ENCODE measurements around the gene QRICH1. TPM values are rescaled to one million over a fixed set of nuclear protein-coding genes. Genes with fewer than 3 reads are reported as not detected.
A peak's percentile ranks its signal among the peaks of the same experiment; 100 is the strongest.

Gene QRICH1
- total and polyA plus RNA-seq, 10 of the 15 experiments (the other 5 are each of a cell fraction or from before 2014, with no cell fraction given), result 22.2 to 116 (median 81.4) TPM

- TF ChIP-seq IRF3 (IDR thresholded peaks at IDR 0.05) (peak; percentile 88), RAD21 (IDR thresholded peaks at IDR 0.05; ENCODE audit: insufficient read depth, low read depth, low read length) (no peak), SMAD5 (IDR thresholded peaks at IDR 0.05; ENCODE audit: low read depth) (peak; percentile 92), TBL1XR1 (IDR thresholded peaks at IDR 0.05; ENCODE audit: low read depth, low read length) (no peak; the same call in 1 of the 2 replicates), FOXK2 (IDR thresholded peaks at IDR 0.05) (no peak; the same call in 1 of the 2 replicates), NFIC (IDR thresholded peaks at IDR 0.05; ENCODE audit: low read depth, low read length) (no peak), E4F1 (IDR thresholded peaks at IDR 0.05; ENCODE audit: borderline replicate concordance, partially characterized antibody) (no peak), HDAC6 (IDR thresholded peaks at IDR 0.05; ENCODE audit: unreplicated experiment) (peak; percentile 49), MTA2 (IDR thresholded peaks at IDR 0.05; ENCODE audit: low read depth) (no peak), KAT2A (conservative IDR thresholded peaks at IDR 0.05; ENCODE audit: control insufficient read depth, low read depth, low read length) (no peak), YBX1 (IDR thresholded peaks at IDR 0.05) (no peak), HDGF (IDR thresholded peaks at IDR 0.05) (peak; percentile 74), GABPA (IDR thresholded peaks at IDR 0.05; ENCODE audit: low read depth) (no peak), TAF1 (IDR thresholded peaks at IDR 0.05; ENCODE audit: borderline replicate concordance, low read depth, low read length) (peak; percentile 68; the same call in 1 of the 2 replicates), TARDBP (IDR thresholded peaks at IDR 0.05; ENCODE audit: borderline replicate concordance) (peak; percentile 54; the same call in 1 of the 2 replicates), STAT3 (IDR thresholded peaks at IDR 0.05; ENCODE audit: low read depth, low read length) (no peak), BHLHE40 (IDR thresholded peaks at IDR 0.05; ENCODE audit: borderline replicate concordance in 1 of 2, low read depth in 2 of 2, low read length in 1 of 2) (peak; percentile 98 to 99), MEF2B (IDR thresholded peaks at IDR 0.05; ENCODE audit: partially characterized antibody, poor library complexity, severe bottlenecking) (no peak), E2F8 (IDR thresholded peaks at IDR 0.05; ENCODE audit: low read depth, partially characterized antibody) (no peak), ZNF592 (IDR thresholded peaks at IDR 0.05) (no peak)
These were observed 86.7 kb downstream of the QRICH1 start, which contains the start of gene WDR6 (continued) for GRCh38 chr3:49007068-49007770.
